ENCODE data around the gene NOX4. TPM values are rescaled to one million over a fixed set of nuclear protein-coding genes. Genes with fewer than 3 reads are reported as not detected.
"Not testable (repeated sequence)": the region's sequence is repeated elsewhere in the genome, so short reads cannot be mapped to it uniquely, and the experiment has no call there.

Gene NOX4
- total and polyA plus RNA-seq, 8 donors, result 0.86 to 6.5 (median 3.9) TPM

DNA sequence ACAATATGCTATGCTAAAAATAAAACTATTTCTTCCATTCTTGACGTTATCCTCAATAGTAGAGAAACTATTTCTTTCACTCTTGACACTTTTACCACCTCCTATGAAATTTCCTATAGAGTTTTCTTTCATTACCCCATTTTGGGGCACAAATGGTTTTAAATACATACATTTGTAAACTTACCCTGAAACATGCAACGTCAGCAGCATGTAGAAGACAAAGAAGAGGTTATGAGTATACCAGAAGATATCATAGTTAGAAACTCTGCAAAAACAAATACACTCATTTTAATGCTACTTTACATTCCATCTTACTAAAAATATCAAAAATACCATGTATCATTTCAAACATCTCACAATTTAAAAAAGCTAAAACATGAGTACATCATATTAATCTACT lies 69.5 kb downstream of the NOX4 start:
- H3K4me1 ChIP-seq, result no peaks in the 10 kb centered on the region
- no peak for TF ChIP-seq CTCF (IDR thresholded peaks at IDR 0.05)
- H3K27me3 ChIP-seq, result no peaks in the 10 kb centered on the region
- DNase-seq (no peak), ATAC-seq (no peak)
- intact Hi-C loops (cut with DNase I), result no loop called here
- no peak overlapping the region for H3K4me3 ChIP-seq
- H3K9me3 ChIP-seq, result peaks cover 0 to 5% of the 10 kb centered on the region in 2 donors
- no peaks in the 10 kb centered on the region for H3K36me3 ChIP-seq
- no peak overlapping the region for H3K27ac ChIP-seq

DNA sequence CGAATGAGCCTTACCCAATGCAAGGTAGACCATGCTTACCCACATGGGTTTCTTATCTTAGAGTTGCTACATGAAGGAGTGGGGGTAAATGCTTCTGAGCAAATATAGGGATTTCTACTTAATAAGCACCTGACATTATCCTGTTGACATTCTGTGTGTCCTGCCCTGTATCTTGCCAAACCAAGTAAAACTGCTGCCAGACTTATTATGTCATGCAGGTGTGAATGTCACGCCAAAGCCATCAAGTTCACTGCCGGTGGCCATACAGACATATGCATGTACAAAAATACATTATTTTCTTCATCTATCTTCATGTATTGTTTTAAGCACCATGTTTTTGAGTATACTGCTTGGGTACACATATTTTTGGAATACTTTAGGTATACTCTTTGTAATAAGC lies 70.2 kb downstream of the NOX4 start:
- H3K36me3 ChIP-seq, result no peaks in the 10 kb centered on the region
- no peaks in the 10 kb centered on the region for H3K27me3 ChIP-seq
- H3K4me1 ChIP-seq, result no peaks in the 10 kb centered on the region
- H3K27ac ChIP-seq, result no peak overlapping the region
- DNase-seq (no peak), ATAC-seq (no peak)
- TF ChIP-seq CTCF (IDR thresholded peaks at IDR 0.05), result no peak
- intact Hi-C loops (cut with DNase I), result no loop called here
- H3K9me3 ChIP-seq, result no peaks in the 10 kb centered on the region
- no peak overlapping the region for H3K4me3 ChIP-seq

GRCh38 chr11:89416961-89417360 lies 74.2 kb downstream of the NOX4 start:
- TF ChIP-seq CTCF (IDR thresholded peaks at IDR 0.05), result no peak
- Histone ChIP-seq H3K27ac (no peak overlapping the region), H3K4me3 (no peak overlapping the region), H3K36me3 (no peaks in the 10 kb centered on the region), H3K9me3 (no peaks in the 10 kb centered on the region), H3K27me3 (no peaks in the 10 kb centered on the region), H3K4me1 (no peaks in the 10 kb centered on the region)
- DNase-seq (no peak), ATAC-seq (no peak)
- intact Hi-C loops (cut with DNase I), result no loop called here

- H3K4me1 ChIP-seq; H3K9me3 ChIP-seq; ATAC-seq; DNase-seq; H3K27me3 ChIP-seq; H3K27ac ChIP-seq; intact Hi-C loops (cut with DNase I); H3K36me3 ChIP-seq; H3K4me3 ChIP-seq: not testable (repeated sequence)
These were observed 80.1 kb downstream of the NOX4 start for GRCh38 chr11:89411112-89411511.

DNA sequence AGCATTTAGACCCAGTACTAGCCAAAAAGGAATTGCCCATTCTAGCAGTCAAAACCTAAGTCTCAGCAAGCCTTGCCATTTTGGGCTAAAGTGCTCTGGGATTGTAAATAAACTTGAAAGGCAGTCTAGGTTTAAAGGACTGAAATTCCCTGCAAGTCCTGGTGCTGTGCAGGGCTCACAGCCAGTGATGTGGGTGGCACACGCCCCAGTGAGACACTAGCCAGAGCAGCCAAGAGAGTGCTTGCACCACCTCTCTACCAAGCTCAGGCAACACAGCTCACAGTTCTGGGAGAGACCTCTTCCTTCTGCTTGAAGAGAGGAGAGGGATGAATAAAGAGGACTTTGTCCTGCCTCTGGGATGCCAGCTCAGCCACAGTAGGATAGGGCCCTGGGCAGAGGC lies 80.5 kb downstream of the NOX4 start:
- DNase-seq; H3K27me3 ChIP-seq; ATAC-seq; H3K4me1 ChIP-seq; intact Hi-C loops (cut with DNase I); H3K27ac ChIP-seq; H3K4me3 ChIP-seq; H3K9me3 ChIP-seq; H3K36me3 ChIP-seq: not testable (repeated sequence)

DNA sequence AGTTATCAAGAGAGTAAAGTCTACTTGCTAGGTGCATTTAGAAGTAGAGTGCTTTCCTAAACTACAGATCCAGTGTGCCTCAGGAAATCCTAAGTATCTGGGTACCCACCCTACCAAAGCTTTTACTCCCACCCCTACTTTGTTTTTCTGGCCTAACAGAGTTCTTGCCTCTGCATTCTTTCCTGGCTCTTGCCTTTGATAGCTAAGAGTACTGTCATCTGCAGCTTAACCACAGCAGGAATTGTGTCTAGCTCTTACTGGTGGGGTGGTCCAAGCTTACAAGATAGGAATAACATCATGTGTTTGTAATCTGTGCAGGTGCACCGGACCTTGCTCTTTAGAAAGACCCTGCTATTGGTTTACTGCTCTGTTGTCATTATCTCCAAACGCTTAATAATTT lies 82.7 kb downstream of the NOX4 start:
- ATAC-seq; H3K36me3 ChIP-seq; DNase-seq; H3K4me3 ChIP-seq; H3K9me3 ChIP-seq; H3K27me3 ChIP-seq; H3K27ac ChIP-seq; H3K4me1 ChIP-seq; intact Hi-C loops (cut with DNase I): not testable (repeated sequence)

GRCh38 chr11:89405629-89406028 lies 85.5 kb downstream of the NOX4 start:
- Histone ChIP-seq H3K27me3 (no peaks in the 10 kb centered on the region), H3K4me3 (no peak overlapping the region), H3K27ac (no peak overlapping the region), H3K9me3 (no peaks in the 10 kb centered on the region), H3K4me1 (no peaks in the 10 kb centered on the region), H3K36me3 (no peaks in the 10 kb centered on the region)
- TF ChIP-seq CTCF (IDR thresholded peaks at IDR 0.05), result no peak
- intact Hi-C loops (cut with DNase I), result no loop called here
- DNase-seq (no peak), ATAC-seq (no peak)

GRCh38 chr11:89391654-89392053 lies 99.5 kb downstream of the NOX4 start:
- H3K27me3 ChIP-seq; H3K27ac ChIP-seq; DNase-seq; H3K4me1 ChIP-seq; ATAC-seq; H3K4me3 ChIP-seq; H3K36me3 ChIP-seq; H3K9me3 ChIP-seq; intact Hi-C loops (cut with DNase I): not testable (repeated sequence)

GRCh38 chr11:89387501-89387900 lies 103.7 kb downstream of the NOX4 start:
- intact Hi-C loops (cut with DNase I); H3K4me3 ChIP-seq; DNase-seq; H3K27me3 ChIP-seq; ATAC-seq; H3K4me1 ChIP-seq; H3K27ac ChIP-seq; H3K36me3 ChIP-seq: not testable (repeated sequence)
- H3K9me3 ChIP-seq, result peaks cover 0 to 22% of the 10 kb centered on the region in 2 donors

DNA sequence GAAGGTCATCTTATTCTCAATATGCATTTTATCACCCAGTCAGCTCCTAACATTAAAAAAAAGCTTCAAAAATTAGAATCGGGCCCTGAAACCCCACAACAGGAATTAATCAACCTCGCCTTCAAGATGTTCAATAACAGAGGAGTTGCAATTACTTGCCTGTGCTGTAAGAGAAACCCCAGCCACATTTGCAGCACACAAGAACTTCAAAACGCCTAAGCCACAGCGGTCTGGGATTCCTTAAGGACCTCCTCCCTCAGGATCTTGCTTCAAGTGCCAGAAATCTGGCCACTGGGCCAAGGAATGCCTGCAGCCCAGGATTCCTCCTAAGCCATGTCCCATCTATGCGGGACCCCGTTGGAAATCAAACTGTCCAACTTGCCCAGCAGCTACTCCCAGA lies 108.2 kb downstream of the NOX4 start:
- intact Hi-C loops (cut with DNase I); DNase-seq; ATAC-seq: not testable (repeated sequence)

More for the DNA sequence above, 108.2 kb downstream of the NOX4 start:
- not testable (repeated sequence) for H3K4me3 ChIP-seq, H3K27ac ChIP-seq, H3K4me1 ChIP-seq, H3K27me3 ChIP-seq, H3K36me3 ChIP-seq
- peaks cover 0 to 22% of the 10 kb centered on the region in 2 donors for H3K9me3 ChIP-seq

All from left lung (tissue), 10 donors.